Activated naive CD4-positive, alpha-beta T cell treated with anti-CD3 and anti-CD28 coated beads, Interleukin-2, amount 50 U/mL, for 24 hours (primary cell): ENCODE results near the gene CAVIN3.

Experiments used
- H3K27ac Mint-ChIP-seq: one replicate; pipeline ENCODE4 v1.8.0; 2021; ENCODE audit warnings: mild to moderate bottlenecking, mixed read lengths
- H3K27me3 Mint-ChIP-seq: one replicate; pipeline ENCODE4 v1.8.0; 2021; ENCODE audit warnings: mixed read lengths
- H3K36me3 Mint-ChIP-seq: one replicate; pipeline ENCODE4 v1.8.0; 2021; ENCODE audit warnings: mixed read lengths
- H3K4me1 Mint-ChIP-seq: one replicate; pipeline ENCODE4 v1.8.0; 2021; ENCODE audit warnings: mixed read lengths
- H3K4me3 Mint-ChIP-seq: one replicate; pipeline ENCODE4 v1.8.0; 2021; ENCODE audit warnings: mild to moderate bottlenecking, mixed read lengths
- H3K9me3 Mint-ChIP-seq: one replicate; pipeline ENCODE4 v1.8.0; 2021; ENCODE audit warnings: mixed read lengths

Gene CAVIN3, protein sequence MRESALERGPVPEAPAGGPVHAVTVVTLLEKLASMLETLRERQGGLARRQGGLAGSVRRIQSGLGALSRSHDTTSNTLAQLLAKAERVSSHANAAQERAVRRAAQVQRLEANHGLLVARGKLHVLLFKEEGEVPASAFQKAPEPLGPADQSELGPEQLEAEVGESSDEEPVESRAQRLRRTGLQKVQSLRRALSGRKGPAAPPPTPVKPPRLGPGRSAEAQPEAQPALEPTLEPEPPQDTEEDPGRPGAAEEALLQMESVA

DNA sequence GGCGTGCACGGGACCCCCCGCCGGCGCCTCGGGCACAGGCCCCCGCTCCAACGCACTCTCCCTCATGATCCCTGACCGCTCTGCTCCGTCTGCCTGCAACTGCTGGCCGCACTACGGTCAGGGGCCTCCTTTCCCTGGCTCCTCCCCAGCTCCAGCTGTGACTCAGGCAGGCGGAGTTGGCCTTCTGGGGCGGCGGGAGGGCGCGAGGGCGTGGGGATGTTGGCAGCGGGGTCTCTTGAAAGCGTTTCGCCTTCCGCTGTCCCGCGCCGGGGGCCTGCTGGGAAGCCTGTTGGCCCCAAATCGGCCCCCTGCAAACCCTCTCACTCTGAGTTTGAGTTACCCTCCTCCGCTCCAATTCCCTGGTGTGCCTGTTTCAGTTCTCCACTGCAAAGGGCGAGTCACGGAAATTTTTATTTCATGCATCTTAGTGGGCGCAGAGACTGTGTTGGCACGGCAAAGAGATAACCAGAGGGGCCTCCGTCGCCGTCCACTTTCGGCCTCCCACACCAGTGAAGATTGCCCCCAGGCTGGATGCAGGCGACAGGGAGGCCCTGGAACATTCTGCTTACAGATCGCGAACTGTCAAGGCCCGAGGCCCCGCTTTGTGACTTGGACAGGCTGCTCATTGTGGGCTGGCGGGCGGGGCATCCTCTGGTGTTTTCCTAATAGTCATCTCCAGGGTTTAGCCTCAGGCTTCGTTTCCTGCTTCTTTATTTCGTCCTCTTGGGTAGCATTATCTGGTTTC lies at the start of gene CAVIN3:
Gene CAVIN3 (minus strand): TSS at position 91 of the 745 bp plus-strand sequence. CDS start 25 bp downstream, at position 66.
- Mint-ChIP-seq H3K36me3 (no peaks in the 10 kb centered on the region), H3K27ac (peak within 1 kb of the TSS; percentile 84), H3K4me1 (peaks cover 27% of the 10 kb centered on the region), H3K27me3 (peaks cover 45% of the 10 kb centered on the region), H3K4me3 (peak within 1 kb of the TSS; percentile 73), H3K9me3 (no peaks in the 10 kb centered on the region)

DNA sequence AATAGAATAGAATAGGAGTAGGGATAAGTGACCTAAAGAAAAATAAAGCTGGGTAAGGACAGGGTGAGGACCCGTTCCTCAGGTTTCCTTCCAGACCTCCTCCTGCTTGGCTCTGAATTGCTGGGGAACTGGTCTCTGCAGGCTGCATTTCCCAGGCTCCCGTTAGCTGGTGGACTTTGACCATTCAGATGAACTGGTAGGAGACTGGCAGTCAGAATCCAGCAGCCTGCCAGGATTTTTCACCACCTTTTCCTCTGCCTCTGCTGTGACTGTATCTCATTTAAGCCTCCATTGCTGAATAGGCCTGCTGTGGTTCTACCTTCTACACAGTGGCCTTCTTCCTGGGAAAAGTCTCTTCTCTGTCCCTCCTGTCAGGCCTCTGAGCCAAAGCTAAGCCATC lies 45.4 kb upstream of the CAVIN3 start:
- Mint-ChIP-seq H3K36me3 (no peaks in the 10 kb centered on the region), H3K4me1 (no peaks in the 10 kb centered on the region), H3K27ac (no peak overlapping the region), H3K27me3 (no peaks in the 10 kb centered on the region), H3K4me3 (no peak overlapping the region), H3K9me3 (no peaks in the 10 kb centered on the region)

DNA sequence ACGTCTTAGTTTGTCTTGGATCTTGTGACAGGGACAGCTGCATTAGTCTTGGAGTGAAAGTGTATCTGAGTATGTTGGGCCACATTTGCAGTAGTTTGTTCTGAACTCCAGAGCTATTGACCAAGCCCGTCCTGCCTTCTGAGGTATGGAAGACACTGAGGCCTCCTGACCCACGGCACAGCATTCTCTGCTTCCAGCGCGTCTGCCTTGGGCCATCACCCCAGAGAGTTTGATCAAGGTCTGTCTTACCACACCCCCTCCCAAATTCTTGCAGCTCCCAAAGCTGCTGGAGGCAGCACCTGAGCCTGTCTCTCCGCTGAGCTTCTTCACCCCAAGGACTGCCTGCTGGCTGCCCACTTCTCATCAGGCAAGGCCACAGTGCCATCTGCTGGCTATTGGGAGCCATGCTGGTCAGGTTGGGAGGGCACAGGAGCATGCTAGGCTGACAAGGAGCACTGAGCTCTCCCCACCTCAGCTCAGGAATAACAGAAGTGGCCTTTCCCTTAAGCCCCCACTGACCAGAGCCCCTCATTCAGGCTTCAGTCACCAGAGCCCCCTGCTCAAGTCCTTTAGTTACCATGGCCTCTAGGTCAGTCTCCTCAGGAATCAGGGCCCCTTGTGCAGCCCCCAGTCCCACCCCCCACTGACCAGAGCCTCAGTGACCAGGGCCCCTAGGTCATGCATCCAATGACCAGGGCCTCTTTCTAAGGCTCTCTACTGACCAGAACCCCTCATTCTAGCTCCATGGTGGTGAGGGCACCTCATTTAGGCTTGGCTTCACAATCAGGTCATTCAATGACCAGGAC lies 42.8 kb upstream of the CAVIN3 start:
- no peaks in the 10 kb centered on the region for H3K4me1 Mint-ChIP-seq
- H3K27ac Mint-ChIP-seq: no peak overlapping the region
- H3K27me3 Mint-ChIP-seq: no peaks in the 10 kb centered on the region
- no peak overlapping the region for H3K4me3 Mint-ChIP-seq
- no peaks in the 10 kb centered on the region for H3K36me3 Mint-ChIP-seq
- H3K9me3 Mint-ChIP-seq: no peaks in the 10 kb centered on the region

DNA sequence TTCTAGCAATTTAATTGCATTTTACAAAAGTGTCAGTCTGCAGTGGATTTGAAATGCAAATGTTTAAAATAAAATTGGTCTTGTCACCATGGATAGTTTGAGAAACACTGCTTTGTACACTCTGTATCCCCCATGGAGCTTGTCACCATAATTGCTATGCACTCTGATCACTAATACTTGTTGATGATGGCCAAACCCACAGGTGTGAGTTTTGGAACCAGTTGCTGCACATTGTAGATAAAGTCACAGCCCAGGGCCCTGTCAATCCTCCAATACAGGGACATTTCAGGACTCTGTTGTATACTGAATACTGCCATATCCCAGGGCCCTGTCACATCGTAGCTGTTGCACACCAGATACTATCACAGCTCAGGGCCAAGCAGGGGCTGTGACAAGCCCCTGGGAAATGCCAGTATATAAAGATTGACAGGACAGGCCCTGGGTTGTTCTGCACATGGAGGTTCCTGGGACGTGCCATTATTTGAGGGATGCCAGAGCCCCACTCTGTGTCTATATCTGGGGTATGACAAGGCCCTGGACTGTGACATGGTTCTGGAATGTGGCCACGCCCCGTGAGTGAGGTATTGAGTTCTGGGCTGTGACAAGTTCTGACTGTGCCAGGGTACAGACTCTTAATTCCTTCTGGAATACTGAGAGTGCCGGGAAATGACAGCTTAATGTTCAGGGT lies 42.0 kb upstream of the CAVIN3 start:
- no peaks in the 10 kb centered on the region for H3K9me3 Mint-ChIP-seq
- H3K4me3 Mint-ChIP-seq: no peak overlapping the region

DNA sequence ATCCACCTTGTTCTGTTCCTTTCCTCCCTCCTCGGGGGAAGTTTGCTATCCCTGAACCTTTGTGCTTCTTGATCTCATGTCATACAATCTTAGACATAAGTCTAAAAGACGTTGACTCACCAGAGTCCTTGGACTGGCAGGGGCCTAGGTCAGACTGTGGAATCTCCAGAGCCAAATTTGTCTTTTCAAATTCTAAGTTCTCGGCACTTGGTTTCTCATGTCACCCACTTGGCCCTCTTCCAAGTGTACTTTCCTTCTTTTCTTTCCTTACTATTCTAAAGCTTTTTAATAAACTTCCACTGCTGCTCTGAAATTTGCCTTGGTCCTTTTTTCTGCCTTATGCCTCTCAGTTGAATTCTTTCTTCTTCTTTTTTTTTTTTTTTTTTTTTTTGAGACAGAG lies 39.9 kb upstream of the CAVIN3 start:
- peaks cover 3% of the 10 kb centered on the region for H3K4me1 Mint-ChIP-seq
- H3K36me3 Mint-ChIP-seq: no peaks in the 10 kb centered on the region
- no peaks in the 10 kb centered on the region for H3K27me3 Mint-ChIP-seq
- no peak overlapping the region for H3K27ac Mint-ChIP-seq
- H3K9me3 Mint-ChIP-seq: no peaks in the 10 kb centered on the region
- no peak overlapping the region for H3K4me3 Mint-ChIP-seq

More for the DNA sequence above, 42.0 kb upstream of the CAVIN3 start:
- H3K27me3 Mint-ChIP-seq: no peaks in the 10 kb centered on the region
- peaks cover under 1% of the 10 kb centered on the region for H3K4me1 Mint-ChIP-seq
- H3K27ac Mint-ChIP-seq: no peak overlapping the region
- H3K36me3 Mint-ChIP-seq: no peaks in the 10 kb centered on the region

DNA sequence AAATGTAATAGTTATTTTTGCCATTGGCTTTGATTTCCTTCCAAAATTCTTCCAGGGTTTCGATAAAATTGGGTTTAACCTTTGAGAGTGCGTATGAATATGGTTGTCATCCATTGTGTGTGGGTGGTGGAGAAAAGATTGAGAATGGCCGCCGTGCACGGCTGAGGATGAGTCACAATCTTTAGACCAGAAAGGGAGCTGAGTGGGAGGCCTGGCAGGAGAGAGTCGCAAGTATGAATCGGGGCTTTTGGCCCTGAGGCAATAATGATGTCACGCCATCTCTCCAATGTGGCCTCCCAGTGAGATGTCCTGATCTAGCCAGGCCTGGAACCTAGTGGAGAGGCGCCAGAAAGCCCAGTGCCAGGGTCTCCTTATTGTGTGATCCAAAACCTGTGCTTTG lies 36.9 kb upstream of the CAVIN3 start:
- Mint-ChIP-seq H3K36me3 (no peaks in the 10 kb centered on the region), H3K27ac (no peak overlapping the region), H3K27me3 (no peaks in the 10 kb centered on the region), H3K9me3 (no peaks in the 10 kb centered on the region), H3K4me1 (peaks cover 3% of the 10 kb centered on the region), H3K4me3 (no peak overlapping the region)

DNA sequence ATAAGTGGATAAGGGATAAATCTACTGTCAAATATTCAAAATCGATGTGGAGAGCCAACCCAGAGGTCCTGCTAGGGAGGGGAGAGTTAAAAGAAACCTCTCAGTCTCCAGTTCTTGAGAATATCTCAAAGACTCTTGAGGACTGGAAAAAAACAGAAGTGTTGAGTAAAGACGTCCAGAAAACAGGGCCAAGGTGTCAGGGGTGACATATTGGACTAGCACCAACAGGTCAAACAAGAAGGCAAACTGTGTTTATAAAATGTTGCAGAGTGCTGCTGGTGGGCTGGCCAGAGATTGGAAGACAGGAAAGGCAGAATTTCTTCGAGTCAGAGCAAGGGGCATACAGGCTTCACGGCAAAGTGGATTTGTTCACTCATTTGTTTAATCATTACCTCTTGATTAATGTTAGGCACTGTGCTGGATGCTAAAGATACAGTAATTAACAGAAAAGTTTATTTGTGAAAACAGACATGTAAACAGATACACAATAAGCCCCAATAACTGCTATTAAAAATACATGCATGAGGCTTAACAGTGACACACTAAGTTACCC lies 36.3 kb upstream of the CAVIN3 start:
- no peak overlapping the region for H3K27ac Mint-ChIP-seq
- H3K9me3 Mint-ChIP-seq: no peaks in the 10 kb centered on the region

DNA sequence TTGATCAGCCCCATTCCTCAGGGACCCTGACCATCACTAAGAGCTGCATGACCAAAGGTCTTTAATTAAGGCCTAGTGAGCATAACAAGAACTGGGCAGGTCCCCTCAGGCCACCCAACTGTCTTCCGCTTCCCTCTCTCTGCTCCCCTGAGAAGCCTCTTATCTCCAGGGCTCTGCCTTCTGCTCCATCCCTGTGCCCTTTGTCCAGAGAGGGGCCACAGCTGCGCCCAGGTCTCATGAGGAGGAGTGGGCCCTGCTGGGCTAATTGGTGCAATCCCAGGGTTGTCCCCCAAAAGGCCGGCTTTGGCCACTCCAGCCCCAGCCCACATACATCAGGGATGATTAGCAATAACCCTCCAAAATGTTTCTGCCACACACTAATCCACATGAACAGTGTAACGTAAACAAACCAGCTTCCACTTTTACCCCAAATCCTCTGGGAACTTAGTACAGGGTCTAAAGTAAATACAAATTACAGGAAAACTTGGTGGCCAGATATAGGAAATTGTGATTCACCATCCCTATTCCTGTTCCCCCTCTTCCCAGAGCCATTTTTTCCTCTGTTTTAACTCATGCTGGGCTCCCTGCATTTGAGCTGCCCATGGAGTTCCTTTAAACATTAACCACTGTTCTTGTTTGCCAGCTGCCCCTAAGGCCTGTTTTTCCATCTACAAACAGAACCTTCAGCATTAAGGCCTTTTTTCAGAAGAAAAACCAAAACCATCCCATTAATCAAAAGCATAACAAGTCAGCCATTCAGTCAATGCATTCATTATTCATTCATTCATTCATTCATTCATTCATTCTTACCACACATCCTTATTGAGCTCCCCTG lies 34.6 kb upstream of the CAVIN3 start:
- H3K9me3 Mint-ChIP-seq: no peaks in the 10 kb centered on the region
- no peaks in the 10 kb centered on the region for H3K36me3 Mint-ChIP-seq
- H3K27ac Mint-ChIP-seq: no peak overlapping the region
- H3K27me3 Mint-ChIP-seq: no peaks in the 10 kb centered on the region
- H3K4me3 Mint-ChIP-seq: no peak overlapping the region
- H3K4me1 Mint-ChIP-seq: peaks cover 3% of the 10 kb centered on the region

More for the DNA sequence above, 36.3 kb upstream of the CAVIN3 start:
- peaks cover 3% of the 10 kb centered on the region for H3K4me1 Mint-ChIP-seq
- no peaks in the 10 kb centered on the region for H3K36me3 Mint-ChIP-seq
- no peak overlapping the region for H3K4me3 Mint-ChIP-seq
- no peaks in the 10 kb centered on the region for H3K27me3 Mint-ChIP-seq

DNA sequence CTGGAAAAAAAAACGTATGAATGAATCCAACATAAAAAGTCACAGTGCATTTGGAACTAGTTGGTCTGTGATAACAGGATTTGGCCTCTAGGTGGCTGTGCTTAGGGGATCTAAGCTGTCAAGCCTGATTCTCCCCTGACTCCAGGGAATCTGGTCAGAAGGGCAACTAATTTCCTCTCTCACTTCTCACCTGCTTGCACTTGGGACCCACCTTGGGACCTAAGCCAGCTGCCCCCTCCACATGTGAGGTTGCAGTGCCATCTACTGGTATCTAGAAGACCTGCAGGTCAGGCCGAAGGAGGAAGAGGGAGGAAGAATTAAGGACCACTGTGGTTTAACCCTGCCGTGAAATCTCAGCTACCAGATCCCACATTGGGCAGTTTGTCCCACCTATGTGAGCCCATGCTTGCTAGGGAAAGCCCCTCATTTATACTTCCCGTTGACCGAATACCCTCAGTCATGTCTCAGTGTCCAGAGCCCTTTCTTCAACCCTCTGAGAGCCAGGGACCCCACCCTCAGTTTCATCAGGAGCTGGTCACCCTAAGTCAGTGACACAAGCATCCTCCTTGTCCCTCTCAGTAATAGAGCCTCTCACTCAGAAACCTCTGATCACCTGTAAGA lies 33.2 kb upstream of the CAVIN3 start:
- no peaks in the 10 kb centered on the region for H3K9me3 Mint-ChIP-seq
- no peak overlapping the region for H3K27ac Mint-ChIP-seq
- peaks cover 3% of the 10 kb centered on the region for H3K4me1 Mint-ChIP-seq
- H3K36me3 Mint-ChIP-seq: no peaks in the 10 kb centered on the region
- no peak overlapping the region for H3K4me3 Mint-ChIP-seq
- H3K27me3 Mint-ChIP-seq: no peaks in the 10 kb centered on the region

DNA sequence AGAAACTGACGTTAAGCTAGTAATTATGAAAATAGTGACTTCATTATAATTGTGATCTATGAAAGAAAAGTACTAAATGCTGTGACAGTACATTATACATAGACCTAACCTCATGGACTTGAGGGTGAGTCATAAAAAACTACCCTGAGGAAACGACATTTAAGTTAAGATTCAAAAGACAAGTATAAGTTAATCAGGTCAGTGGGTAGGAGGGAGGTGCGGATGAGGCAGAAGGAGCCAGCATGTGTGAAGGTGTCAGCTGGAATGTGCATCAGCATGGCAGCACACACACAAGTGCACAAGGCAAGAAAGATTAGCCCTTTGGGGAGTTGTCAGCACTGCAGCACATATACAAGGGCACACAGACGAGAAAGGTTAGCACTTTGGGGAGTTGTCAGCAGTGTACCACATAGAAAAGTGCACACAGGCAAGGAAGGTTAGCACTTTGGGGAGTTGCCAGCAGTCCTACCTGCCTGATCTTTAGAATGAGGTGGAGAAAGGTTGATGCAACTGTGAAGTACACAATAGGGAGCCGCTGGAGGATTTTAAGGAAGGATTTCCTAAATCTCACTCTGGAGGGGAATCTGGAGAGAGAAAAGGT lies 31.6 kb upstream of the CAVIN3 start:
- no peak overlapping the region for H3K27ac Mint-ChIP-seq
- H3K9me3 Mint-ChIP-seq: no peaks in the 10 kb centered on the region
- peaks cover 1% of the 10 kb centered on the region for H3K27me3 Mint-ChIP-seq
- no peak overlapping the region for H3K4me3 Mint-ChIP-seq
- H3K4me1 Mint-ChIP-seq: no peaks in the 10 kb centered on the region
- H3K36me3 Mint-ChIP-seq: no peaks in the 10 kb centered on the region

DNA sequence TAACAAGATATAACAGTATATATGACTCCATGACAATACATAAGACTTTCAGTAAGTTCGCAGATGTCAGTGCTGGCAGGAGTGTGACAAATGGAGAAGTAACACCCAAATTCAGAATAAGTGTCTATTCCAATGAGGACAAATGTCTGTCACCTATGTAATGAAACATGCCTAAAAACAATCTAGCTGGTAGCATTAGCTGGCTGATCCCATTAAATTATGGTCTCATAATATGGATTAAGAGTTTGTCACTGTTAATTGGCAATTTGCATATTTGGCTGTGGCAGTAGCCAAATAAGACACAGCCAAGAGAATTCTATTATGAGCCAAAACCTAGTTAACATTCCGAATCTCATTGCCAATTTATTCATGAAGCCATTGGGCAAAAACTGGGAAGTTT lies 30.2 kb upstream of the CAVIN3 start:
- no peaks in the 10 kb centered on the region for H3K36me3 Mint-ChIP-seq
- H3K27me3 Mint-ChIP-seq: peaks cover 1% of the 10 kb centered on the region
- H3K9me3 Mint-ChIP-seq: no peaks in the 10 kb centered on the region
- H3K4me1 Mint-ChIP-seq: no peaks in the 10 kb centered on the region
- no peak overlapping the region for H3K27ac Mint-ChIP-seq
- no peak overlapping the region for H3K4me3 Mint-ChIP-seq

DNA sequence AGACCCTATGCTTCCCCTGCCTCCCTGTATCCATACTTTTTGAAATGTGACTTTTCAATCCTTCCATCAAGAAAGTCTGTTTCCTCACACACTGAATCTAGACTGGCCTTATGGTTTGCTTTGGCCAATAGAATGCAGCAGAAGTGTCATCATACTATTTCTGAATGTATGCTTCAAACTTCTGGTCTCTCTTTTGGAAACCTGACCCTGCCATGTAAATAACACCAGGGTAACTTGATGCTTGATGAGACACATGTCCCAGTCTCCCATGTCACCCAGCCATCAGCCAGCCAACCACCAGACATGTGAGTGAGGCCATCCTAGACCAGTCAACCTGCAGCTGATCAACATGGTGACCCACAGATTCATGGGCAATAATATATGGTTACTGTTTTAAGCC lies 29.7 kb upstream of the CAVIN3 start:
- Mint-ChIP-seq H3K27ac (no peak overlapping the region), H3K4me3 (no peak overlapping the region), H3K4me1 (no peaks in the 10 kb centered on the region), H3K27me3 (peaks cover 1% of the 10 kb centered on the region), H3K9me3 (no peaks in the 10 kb centered on the region), H3K36me3 (no peaks in the 10 kb centered on the region)

DNA sequence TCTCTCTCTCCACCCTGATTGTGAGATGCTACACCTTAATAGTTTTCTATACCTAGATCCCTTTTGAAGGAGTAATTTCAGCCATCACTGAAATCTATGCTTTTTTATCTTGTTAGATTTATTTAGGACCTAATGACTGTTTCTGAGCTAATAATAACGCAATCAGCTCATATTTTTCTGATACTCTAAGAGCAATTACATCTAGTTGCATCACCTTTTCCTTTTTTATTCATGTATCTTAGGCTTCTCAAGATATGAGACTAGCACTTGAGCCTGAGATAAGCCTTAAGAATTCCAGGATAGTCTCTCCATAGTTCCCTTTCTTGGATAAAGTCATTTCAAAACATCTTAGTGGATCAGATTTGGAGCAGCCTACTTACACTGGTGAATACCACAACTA lies 25.1 kb upstream of the CAVIN3 start:
- Mint-ChIP-seq H3K4me3 (no peak overlapping the region), H3K36me3 (no peaks in the 10 kb centered on the region), H3K9me3 (no peaks in the 10 kb centered on the region), H3K27ac (no peak overlapping the region), H3K4me1 (no peaks in the 10 kb centered on the region), H3K27me3 (peaks cover 1% of the 10 kb centered on the region)

DNA sequence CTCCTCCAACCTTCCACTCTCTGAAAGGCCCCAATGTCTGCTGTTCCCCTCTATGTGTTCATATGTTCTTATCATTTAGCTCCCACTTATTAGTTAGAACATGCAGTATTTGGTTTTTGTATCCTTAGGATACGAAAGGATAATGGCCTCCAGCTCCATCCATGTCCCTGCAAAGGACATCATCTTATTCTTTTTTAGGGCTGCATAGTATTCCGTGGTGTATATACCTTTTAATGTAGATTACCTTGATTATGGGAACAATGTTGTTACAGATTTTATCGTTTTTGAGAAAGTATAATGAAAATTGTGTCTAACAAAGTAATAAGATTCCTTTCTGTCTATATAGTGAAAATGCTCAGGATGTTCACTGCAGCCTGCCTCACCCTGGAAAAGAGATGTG lies 16.0 kb upstream of the CAVIN3 start:
- Mint-ChIP-seq H3K27ac (no peak overlapping the region), H3K4me1 (no peaks in the 10 kb centered on the region), H3K9me3 (no peaks in the 10 kb centered on the region), H3K27me3 (peaks cover 6% of the 10 kb centered on the region), H3K36me3 (no peaks in the 10 kb centered on the region), H3K4me3 (no peak overlapping the region)
